ENCODE results near the gene ZMPSTE24. TPM values are rescaled to one million over a fixed set of nuclear protein-coding genes. Genes with fewer than 3 reads are reported as not detected.

Gene ZMPSTE24
- total RNA-seq, 1 donor from 2014 or later, result 49.6 TPM

- no peaks in the 10 kb centered on the region for H3K9me3 Mint-ChIP-seq (ENCODE audit: low read depth)
- H3K36me3 Mint-ChIP-seq (ENCODE audit: low read depth), result no peaks in the 10 kb centered on the region
- H3K4me1 Mint-ChIP-seq (ENCODE audit: low read depth), result no peaks in the 10 kb centered on the region
Observed at GRCh38 chr1:40224040-40224439, 34.0 kb upstream of the ZMPSTE24 start.

GRCh38 chr1:40226192-40226591, 31.8 kb upstream of the ZMPSTE24 start:
- H3K27ac Mint-ChIP-seq (ENCODE audit: unreplicated experiment), result no peak overlapping the region
- no peaks in the 10 kb centered on the region for H3K27me3 Mint-ChIP-seq (ENCODE audit: low read depth)
- no peak overlapping the region for H3K4me3 Mint-ChIP-seq (ENCODE audit: unreplicated experiment)
- peaks cover 4% of the 10 kb centered on the region for H3K36me3 Mint-ChIP-seq (ENCODE audit: low read depth)
- H3K4me1 Mint-ChIP-seq (ENCODE audit: low read depth), result no peaks in the 10 kb centered on the region
- no peaks in the 10 kb centered on the region for H3K9me3 Mint-ChIP-seq (ENCODE audit: low read depth)
- DNase-seq (ENCODE audit: low spot score), result no peak
- no peak for TF ChIP-seq CTCF (IDR thresholded peaks at IDR 0.05)

More at GRCh38 chr1:40224040-40224439, 34.0 kb upstream of the ZMPSTE24 start:
- TF ChIP-seq CTCF (IDR thresholded peaks at IDR 0.05), result no peak
- H3K27ac Mint-ChIP-seq (ENCODE audit: unreplicated experiment), result no peak overlapping the region
- DNase-seq (ENCODE audit: low spot score), result no peak
- no peaks in the 10 kb centered on the region for H3K27me3 Mint-ChIP-seq (ENCODE audit: low read depth)
- H3K4me3 Mint-ChIP-seq (ENCODE audit: unreplicated experiment), result no peak overlapping the region

GRCh38 chr1:40232444-40232843, 25.6 kb upstream of the ZMPSTE24 start:
- H3K36me3 Mint-ChIP-seq (ENCODE audit: low read depth), result peaks cover 24% of the 10 kb centered on the region
- DNase-seq (ENCODE audit: low spot score), result no peak
- H3K4me1 Mint-ChIP-seq (ENCODE audit: low read depth), result no peaks in the 10 kb centered on the region
- H3K27ac Mint-ChIP-seq (ENCODE audit: unreplicated experiment), result no peak overlapping the region
- no peaks in the 10 kb centered on the region for H3K9me3 Mint-ChIP-seq (ENCODE audit: low read depth)
- no peaks in the 10 kb centered on the region for H3K27me3 Mint-ChIP-seq (ENCODE audit: low read depth)
- TF ChIP-seq CTCF (IDR thresholded peaks at IDR 0.05), result no peak
- H3K4me3 Mint-ChIP-seq (ENCODE audit: unreplicated experiment), result no peak overlapping the region

- Mint-ChIP-seq H3K27me3 (ENCODE audit: low read depth) (no peaks in the 10 kb centered on the region), H3K9me3 (ENCODE audit: low read depth) (no peaks in the 10 kb centered on the region), H3K4me3 (ENCODE audit: unreplicated experiment) (no peak overlapping the region), H3K4me1 (ENCODE audit: low read depth) (peaks cover 34% of the 10 kb centered on the region), H3K36me3 (ENCODE audit: low read depth) (peaks cover 27% of the 10 kb centered on the region), H3K27ac (ENCODE audit: unreplicated experiment) (no peak overlapping the region)
- DNase-seq (ENCODE audit: low spot score), result no peak
- no peak for TF ChIP-seq CTCF (IDR thresholded peaks at IDR 0.05)
Observed at GRCh38 chr1:40239626-40240025, 18.4 kb upstream of the ZMPSTE24 start.

GRCh38 chr1:40240390-40240789, 17.6 kb upstream of the ZMPSTE24 start:
- peaks cover 27% of the 10 kb centered on the region for H3K36me3 Mint-ChIP-seq (ENCODE audit: low read depth)
- no peak overlapping the region for H3K27ac Mint-ChIP-seq (ENCODE audit: unreplicated experiment)
- H3K9me3 Mint-ChIP-seq (ENCODE audit: low read depth), result no peaks in the 10 kb centered on the region
- H3K4me1 Mint-ChIP-seq (ENCODE audit: low read depth), result peaks cover 36% of the 10 kb centered on the region
- TF ChIP-seq CTCF (IDR thresholded peaks at IDR 0.05), result no peak
- DNase-seq (ENCODE audit: low spot score), result no peak
- no peaks in the 10 kb centered on the region for H3K27me3 Mint-ChIP-seq (ENCODE audit: low read depth)
- no peak overlapping the region for H3K4me3 Mint-ChIP-seq (ENCODE audit: unreplicated experiment)
